ENCODE results near the gene KIFC3.

GRCh38 chr16:57808589-57809228 is 6.4 kb upstream of the KIFC3 start:
- no peak for TF ChIP-seq CTCF (conservative IDR thresholded peaks at IDR 0.05 in 1 of 2, IDR thresholded peaks at IDR 0.05 in 1 of 2; ENCODE audit: low read depth in 1 of 2, low read length in 2 of 2)
- no peak for TF ChIP-seq EZH2 (IDR thresholded peaks at IDR 0.05; ENCODE audit: low read length, missing control alignments)
